Endodermal cell (in vitro differentiated cells): Measurements from ENCODE around the gene MAN1A2. TPM values are rescaled to one million over a fixed set of nuclear protein-coding genes. Genes with fewer than 3 reads are reported as not detected.

ENCODE experiments used
- DNase-seq: peaks from one replicate; pipeline ENCODE4 v3.0.0-alpha.2; 2017
- H3K27ac ChIP-seq: 2 replicates; pipeline ENCODE4 v1.5.1; 2013; ENCODE audit warnings: mild to moderate bottlenecking, low read depth, low read length, moderate library complexity
- H3K27me3 ChIP-seq: 2 replicates; pipeline ENCODE4 v1.6.1; 2013; ENCODE audit warnings: mild to moderate bottlenecking, low read length, moderate library complexity; ENCODE audit not compliant: insufficient read depth, control insufficient read depth, poor library complexity, severe bottlenecking
- H3K36me3 ChIP-seq: 2 replicates; pipeline ENCODE4 v1.7.0; 2013; ENCODE audit warnings: mild to moderate bottlenecking, low read length, moderate library complexity; ENCODE audit not compliant: control insufficient read depth, insufficient read depth
- H3K4me1 ChIP-seq: one replicate; pipeline ENCODE4 v1.7.0; 2013; ENCODE audit warnings: low read length; ENCODE audit not compliant: control insufficient read depth, insufficient read depth
- H3K4me3 ChIP-seq: 2 replicates; pipeline ENCODE4 v1.5.1; 2013; ENCODE audit warnings: mild to moderate bottlenecking, low read length, moderate library complexity
- H3K9ac ChIP-seq: 2 replicates; pipeline ENCODE4 v1.6.1; 2013; ENCODE audit warnings: mild to moderate bottlenecking, low read length, moderate library complexity; ENCODE audit not compliant: poor library complexity, severe bottlenecking; ENCODE audit errors: extremely low read depth
- H3K9me3 ChIP-seq: 2 replicates; pipeline ENCODE4 v1.6.1; 2013; ENCODE audit warnings: mild to moderate bottlenecking, low read length, moderate library complexity; ENCODE audit not compliant: control insufficient read depth
- H3K27ac Mint-ChIP-seq: 2 replicates; pipeline ENCODE4 v1.8.0; 2020; ENCODE audit warnings: mixed read lengths
- H3K27me3 Mint-ChIP-seq: 2 replicates; pipeline ENCODE4 v1.8.0; 2021; ENCODE audit warnings: mild to moderate bottlenecking, mixed read lengths; ENCODE audit not compliant: insufficient read depth
- H3K36me3 Mint-ChIP-seq: 2 replicates; pipeline ENCODE4 v1.8.0; 2020; ENCODE audit warnings: low read depth, mixed read lengths
- H3K4me1 Mint-ChIP-seq: 2 replicates; pipeline ENCODE4 v1.8.0; 2020; ENCODE audit warnings: mixed read lengths
- H3K4me3 Mint-ChIP-seq: 2 replicates; pipeline ENCODE4 v1.8.0; 2020; ENCODE audit warnings: mild to moderate bottlenecking, moderate library complexity, mixed read lengths
- H3K9me3 Mint-ChIP-seq: 2 replicates; pipeline ENCODE4 v1.8.0; 2020; ENCODE audit warnings: mild to moderate bottlenecking, mixed read lengths
- CTCF ChIP-seq: fragments of 200-600 bp; sonication (generic); conservative IDR thresholded peaks from 2 replicates; pipeline ENCODE4 v1.5.0; 2021; ENCODE audit warnings: antibody characterized with exemption, mild to moderate bottlenecking
- WGBS, 2 experiments: methylation state at CpG; one replicate each; pipeline versions ENCODE4 v1.1.5 to v1.1.7; 2013; ENCODE audit warnings: missing lambda C conversion rate in 2 of 2, mixed read lengths in 1 of 2; ENCODE audit not compliant: insufficient coverage in 1 of 2, insufficient read length in 1 of 2; 5-methylcytosine and 5-hydroxymethylcytosine counted together
- total RNA-seq, 2 donors: library from RNA; stranded (reverse); fragmentation: NEBNext Ultra II Directional in 1 of 2; extraction: Animal tissue kit (Norgen Biotek cat#: 25700) in 1 of 2; gene quantifications; 2 replicates in 1 of 2; 3 replicates in 1 of 2; pipeline ENCODE4 v1.2.1, GENCODE V29; 2021

The MAN1A2 gene
- total RNA-seq, 2 donors from 2014 or later = 33.3 to 40.9 TPM

- no peaks in the 10 kb centered on the region for H3K9me3 Mint-ChIP-seq
- no peak overlapping the region for H3K27ac Mint-ChIP-seq
- H3K27me3 ChIP-seq = no peaks in the 10 kb centered on the region
- peaks cover 12% of the 10 kb centered on the region for H3K36me3 ChIP-seq
- H3K27ac ChIP-seq = no peak overlapping the region
- H3K9me3 ChIP-seq = no peaks in the 10 kb centered on the region
- H3K36me3 Mint-ChIP-seq = peaks cover 5% of the 10 kb centered on the region
- H3K4me1 ChIP-seq = peaks cover 5% of the 10 kb centered on the region
- no peak overlapping the region for H3K9ac ChIP-seq
- H3K4me1 Mint-ChIP-seq = peaks cover 9% of the 10 kb centered on the region
- no peak for DNase-seq
- no peaks in the 10 kb centered on the region for H3K27me3 Mint-ChIP-seq
- H3K4me3 Mint-ChIP-seq = no peak overlapping the region
- no peak for TF ChIP-seq CTCF
- H3K4me3 ChIP-seq = no peak overlapping the region
Measured at GRCh38 chr1:117412472-117412871, 45.2 kb downstream of the MAN1A2 start.

- 83 to 96% methylated on average over 2 to 3 of the region's 3 CpGs for WGBS, 2 experiments
- Mint-ChIP-seq H3K9me3 (no peaks in the 10 kb centered on the region), H3K4me3 (no peak overlapping the region), H3K36me3 (peaks cover 5% of the 10 kb centered on the region), H3K27ac (no peak overlapping the region), H3K4me1 (peaks cover 9% of the 10 kb centered on the region), H3K27me3 (no peaks in the 10 kb centered on the region)
- no peak for TF ChIP-seq CTCF
- DNase-seq = no peak
- no peaks in the 10 kb centered on the region for H3K9me3 ChIP-seq
- H3K27me3 ChIP-seq = no peaks in the 10 kb centered on the region
- H3K9ac ChIP-seq = no peak overlapping the region
- H3K4me1 ChIP-seq = peaks cover 5% of the 10 kb centered on the region
- no peak overlapping the region for H3K4me3 ChIP-seq
- no peak overlapping the region for H3K27ac ChIP-seq
- peaks cover 12% of the 10 kb centered on the region for H3K36me3 ChIP-seq
Measured at GRCh38 chr1:117413412-117413811, 46.2 kb downstream of the MAN1A2 start.

GRCh38 chr1:117414943-117415342, 47.7 kb downstream of the MAN1A2 start:
- 96 to 100% methylated on average over 2 to 4 of the region's 4 CpGs for WGBS, 2 experiments
- Mint-ChIP-seq H3K36me3 (peaks cover 5% of the 10 kb centered on the region), H3K4me1 (peaks cover 9% of the 10 kb centered on the region), H3K27me3 (no peaks in the 10 kb centered on the region), H3K27ac (no peak overlapping the region), H3K4me3 (no peak overlapping the region), H3K9me3 (no peaks in the 10 kb centered on the region)
- Histone ChIP-seq H3K9ac (no peak overlapping the region), H3K4me3 (no peak overlapping the region), H3K9me3 (no peaks in the 10 kb centered on the region), H3K36me3 (peaks cover 15% of the 10 kb centered on the region), H3K27ac (no peak overlapping the region), H3K27me3 (no peaks in the 10 kb centered on the region), H3K4me1 (peaks cover 5% of the 10 kb centered on the region)
- DNase-seq = no peak
- TF ChIP-seq CTCF = no peak
